Measurements from ENCODE around the gene MANSC1. TPM values are rescaled to one million over a fixed set of nuclear protein-coding genes. Genes with fewer than 3 reads are reported as not detected.

MANSC1 gene
- total and polyA plus RNA-seq, 10 of the 15 experiments (the other 5 are each of a cell fraction or from before 2014, with no cell fraction given) = 0.02 to 0.23 (median 0.11) TPM; not detected in 2

GRCh38 chr12:12376646-12377448 is 26.8 kb upstream of the MANSC1 start (continued):
- TF ChIP-seq NR2F1 (conservative IDR thresholded peaks at IDR 0.05) = no peak
- TF ChIP-seq, protein P1, sequence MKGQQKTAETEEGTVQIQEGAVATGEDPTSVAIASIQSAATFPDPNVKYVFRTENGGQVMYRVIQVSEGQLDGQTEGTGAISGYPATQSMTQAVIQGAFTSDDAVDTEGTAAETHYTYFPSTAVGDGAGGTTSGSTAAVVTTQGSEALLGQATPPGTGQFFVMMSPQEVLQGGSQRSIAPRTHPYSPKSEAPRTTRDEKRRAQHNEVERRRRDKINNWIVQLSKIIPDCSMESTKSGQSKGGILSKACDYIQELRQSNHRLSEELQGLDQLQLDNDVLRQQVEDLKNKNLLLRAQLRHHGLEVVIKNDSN (IDR thresholded peaks at IDR 0.05; ENCODE audit: borderline replicate concordance, extremely low read length, insufficient read depth, low read depth, low read length) = no peak
- TF ChIP-seq, protein P2, sequence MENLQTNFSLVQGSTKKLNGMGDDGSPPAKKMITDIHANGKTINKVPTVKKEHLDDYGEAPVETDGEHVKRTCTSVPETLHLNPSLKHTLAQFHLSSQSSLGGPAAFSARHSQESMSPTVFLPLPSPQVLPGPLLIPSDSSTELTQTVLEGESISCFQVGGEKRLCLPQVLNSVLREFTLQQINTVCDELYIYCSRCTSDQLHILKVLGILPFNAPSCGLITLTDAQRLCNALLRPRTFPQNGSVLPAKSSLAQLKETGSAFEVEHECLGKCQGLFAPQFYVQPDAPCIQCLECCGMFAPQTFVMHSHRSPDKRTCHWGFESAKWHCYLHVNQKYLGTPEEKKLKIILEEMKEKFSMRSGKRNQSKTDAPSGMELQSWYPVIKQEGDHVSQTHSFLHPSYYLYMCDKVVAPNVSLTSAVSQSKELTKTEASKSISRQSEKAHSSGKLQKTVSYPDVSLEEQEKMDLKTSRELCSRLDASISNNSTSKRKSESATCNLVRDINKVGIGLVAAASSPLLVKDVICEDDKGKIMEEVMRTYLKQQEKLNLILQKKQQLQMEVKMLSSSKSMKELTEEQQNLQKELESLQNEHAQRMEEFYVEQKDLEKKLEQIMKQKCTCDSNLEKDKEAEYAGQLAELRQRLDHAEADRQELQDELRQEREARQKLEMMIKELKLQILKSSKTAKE (IDR thresholded peaks at IDR 0.05; ENCODE audit: low read depth, poor library complexity, severe bottlenecking) = peak; percentile 73
- TF ChIP-seq POLR2AphosphoS2 (IDR thresholded peaks at IDR 0.05; ENCODE audit: low read depth, low read length) = no peak
- no peak for TF ChIP-seq CHD2 (IDR thresholded peaks at IDR 0.05; ENCODE audit: borderline replicate concordance, low read depth, low read length)
- TF ChIP-seq TARDBP (IDR thresholded peaks at IDR 0.05; ENCODE audit: borderline replicate concordance) = no peak
- TF ChIP-seq GATAD2B (conservative IDR thresholded peaks at IDR 0.05; ENCODE audit: low read depth) = no peak
- TF ChIP-seq TBL1XR1 (IDR thresholded peaks at IDR 0.05; ENCODE audit: low read depth, low read length) = no peak
- TF ChIP-seq BCL11A (IDR thresholded peaks at IDR 0.05; ENCODE audit: low read depth, low read length) = no peak
- TF ChIP-seq SP1 (IDR thresholded peaks at IDR 0.05; ENCODE audit: low read depth, low read length) = no peak

Measured in GM12878 (cell line).